Epithelial cell of esophagus (primary cell): ENCODE results near the gene CCNJL.

Experiments used
- DNase-seq: peaks from one replicate; pipeline ENCODE4 v3.0.0; 2010; ENCODE audit warnings: low read depth
- H3K4me3 ChIP-seq: 2 replicates; pipeline ENCODE4 v1.5.1; 2011; ENCODE audit warnings: mild to moderate bottlenecking, low read length, control low read depth
- TF ChIP-seq, protein P1 (sequence below): IDR thresholded peaks from 2 replicates; pipeline ENCODE4 v1.5.1; 2011; ENCODE audit warnings: low read depth, mild to moderate bottlenecking, low read length, control low read depth, inconsistent platforms; ENCODE audit not compliant: insufficient read depth; ENCODE audit errors: missing control alignments

CCNJL gene

DNA sequence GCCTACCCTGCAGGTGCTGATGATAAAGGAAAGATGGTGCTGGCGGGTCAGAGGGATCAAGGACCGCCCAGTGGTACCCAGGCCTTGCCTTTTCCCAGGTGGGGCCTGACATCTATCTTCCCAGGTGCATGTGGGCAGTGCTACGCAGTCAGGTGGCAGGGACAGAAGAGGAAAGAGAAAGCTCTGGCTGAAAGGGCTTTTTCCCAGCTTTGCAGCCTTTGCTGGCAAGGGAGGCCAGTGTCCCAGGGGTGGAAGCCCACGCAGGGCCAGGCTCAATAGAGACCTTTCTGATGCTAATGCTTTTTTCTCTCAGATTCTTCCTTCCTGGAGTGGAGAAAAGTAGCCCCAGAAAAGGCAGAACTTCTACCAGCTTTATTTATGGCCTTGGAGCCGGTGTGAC lies 46.3 kb downstream of the CCNJL start:
- H3K4me3 ChIP-seq: no peak overlapping the region
- DNase-seq: no peak
- TF ChIP-seq, protein P1, sequence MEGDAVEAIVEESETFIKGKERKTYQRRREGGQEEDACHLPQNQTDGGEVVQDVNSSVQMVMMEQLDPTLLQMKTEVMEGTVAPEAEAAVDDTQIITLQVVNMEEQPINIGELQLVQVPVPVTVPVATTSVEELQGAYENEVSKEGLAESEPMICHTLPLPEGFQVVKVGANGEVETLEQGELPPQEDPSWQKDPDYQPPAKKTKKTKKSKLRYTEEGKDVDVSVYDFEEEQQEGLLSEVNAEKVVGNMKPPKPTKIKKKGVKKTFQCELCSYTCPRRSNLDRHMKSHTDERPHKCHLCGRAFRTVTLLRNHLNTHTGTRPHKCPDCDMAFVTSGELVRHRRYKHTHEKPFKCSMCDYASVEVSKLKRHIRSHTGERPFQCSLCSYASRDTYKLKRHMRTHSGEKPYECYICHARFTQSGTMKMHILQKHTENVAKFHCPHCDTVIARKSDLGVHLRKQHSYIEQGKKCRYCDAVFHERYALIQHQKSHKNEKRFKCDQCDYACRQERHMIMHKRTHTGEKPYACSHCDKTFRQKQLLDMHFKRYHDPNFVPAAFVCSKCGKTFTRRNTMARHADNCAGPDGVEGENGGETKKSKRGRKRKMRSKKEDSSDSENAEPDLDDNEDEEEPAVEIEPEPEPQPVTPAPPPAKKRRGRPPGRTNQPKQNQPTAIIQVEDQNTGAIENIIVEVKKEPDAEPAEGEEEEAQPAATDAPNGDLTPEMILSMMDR: no peak

DNA sequence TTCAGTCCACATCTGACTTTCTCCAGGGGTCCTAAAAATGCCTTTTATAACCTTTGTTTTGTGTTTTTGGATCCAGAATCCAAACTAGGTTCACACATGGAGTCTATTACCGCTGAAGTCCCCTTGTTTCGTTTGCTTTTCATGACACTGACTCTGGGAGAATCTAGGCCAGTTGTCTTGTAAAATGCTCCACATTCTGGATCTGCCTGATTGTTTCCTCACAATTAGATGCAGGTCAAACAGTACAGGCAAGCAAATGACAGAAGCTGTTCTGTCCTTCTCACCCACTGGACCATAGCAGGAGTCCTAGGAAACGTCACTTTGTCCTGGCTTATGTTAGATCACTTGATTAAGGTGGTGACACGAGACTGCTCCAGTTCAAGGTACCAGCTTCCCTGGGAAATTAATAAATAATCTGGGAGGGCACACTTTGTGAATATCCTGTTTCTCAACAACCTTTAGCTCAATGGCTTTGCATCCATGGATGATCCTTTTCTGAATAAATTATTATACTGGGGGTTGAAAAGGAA lies 49.0 kb downstream of the CCNJL start:
- no peak overlapping the region for H3K4me3 ChIP-seq
- TF ChIP-seq, protein P1: no peak
- no peak for DNase-seq

DNA sequence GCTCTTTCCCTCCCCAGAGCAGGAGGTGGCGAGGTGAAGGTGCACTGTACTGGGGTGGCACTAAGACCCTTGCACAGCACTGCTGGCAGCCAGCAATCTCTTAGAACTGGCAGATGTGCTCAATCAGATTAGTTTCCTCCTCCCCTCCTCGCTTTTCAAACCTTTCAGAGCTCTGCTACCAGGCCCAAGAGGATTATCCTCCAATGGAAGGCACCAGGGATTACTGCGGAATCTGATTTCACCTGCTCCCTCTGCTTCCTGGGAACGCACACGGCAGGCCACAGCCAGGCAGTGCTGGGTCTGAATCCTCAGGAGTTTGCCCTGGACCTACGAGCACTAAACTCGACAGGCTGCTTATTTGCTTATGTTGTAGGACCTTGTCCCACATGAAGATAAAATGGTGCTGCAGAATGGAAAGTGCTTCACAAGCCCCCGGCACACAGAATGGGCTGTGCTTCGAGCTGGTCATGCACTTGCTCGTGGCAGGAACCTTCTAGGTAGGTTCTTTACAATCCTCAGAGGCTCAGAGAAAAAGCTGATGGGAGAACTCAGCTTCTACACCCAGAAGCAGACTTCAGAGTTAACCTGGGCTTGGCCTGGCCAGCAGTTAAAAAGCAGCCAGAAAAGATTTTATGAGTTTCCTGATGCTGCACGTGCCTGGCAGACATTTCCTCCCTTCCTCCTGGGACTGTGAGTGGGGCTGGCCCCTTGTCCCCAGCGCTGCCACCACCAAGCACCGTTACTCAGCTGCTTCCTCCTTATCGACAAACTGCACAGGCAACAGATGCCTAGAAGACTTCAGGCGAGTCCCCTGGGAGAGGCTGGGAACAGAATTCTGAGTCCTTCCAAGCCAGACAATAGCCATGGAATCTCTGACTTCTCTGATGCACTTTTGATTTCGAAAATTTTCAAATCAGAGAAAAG lies 50.0 kb downstream of the CCNJL start:
- TF ChIP-seq, protein P1: no peak
- H3K4me3 ChIP-seq: no peak overlapping the region
- no peak for DNase-seq

DNA sequence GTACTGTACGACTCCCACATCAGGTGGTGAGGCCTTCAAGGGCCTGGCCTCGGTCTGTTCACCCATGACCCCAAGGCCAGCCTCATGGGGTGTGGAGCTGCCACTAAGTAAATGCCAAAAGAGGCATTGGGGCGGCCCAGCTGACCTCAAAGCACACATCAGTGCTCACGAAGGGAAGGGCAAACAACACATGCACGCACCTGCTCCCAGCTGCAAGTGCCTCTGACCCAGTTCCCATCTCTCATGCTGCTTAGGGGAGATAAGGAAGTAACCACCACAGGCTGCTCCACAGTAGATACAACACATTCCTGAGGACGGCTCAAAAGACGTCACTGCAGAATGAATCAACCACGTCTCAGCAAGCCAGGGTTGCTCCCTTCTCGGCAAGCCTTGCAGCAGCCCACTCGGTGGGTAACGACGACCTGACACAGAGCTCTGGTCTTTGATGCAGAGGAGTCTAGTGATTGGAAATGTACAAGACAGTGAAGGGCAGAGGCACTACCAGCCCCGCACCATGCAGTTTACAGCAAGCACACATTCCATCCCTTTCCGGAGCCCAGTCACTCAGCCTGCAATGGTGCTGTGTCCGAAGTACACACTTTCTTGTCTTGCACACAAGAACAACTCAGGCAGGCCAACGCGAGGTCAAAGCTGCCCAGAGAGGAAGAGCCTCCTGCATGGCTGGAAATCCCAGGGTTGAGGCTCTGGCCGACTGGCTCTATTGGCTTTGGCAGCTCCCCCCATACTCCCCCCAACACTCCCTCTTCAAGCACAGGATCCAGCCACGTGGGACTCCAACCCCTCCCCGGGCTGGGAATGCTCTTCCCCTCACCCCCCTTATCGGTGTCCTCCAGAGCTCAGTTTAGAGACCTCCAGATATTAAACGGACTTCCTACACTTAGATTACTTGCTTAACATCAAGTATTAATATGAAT lies 51.2 kb downstream of the CCNJL start:
- no peak overlapping the region for H3K4me3 ChIP-seq
- TF ChIP-seq, protein P1: no peak
- DNase-seq: peak; percentile 48

DNA sequence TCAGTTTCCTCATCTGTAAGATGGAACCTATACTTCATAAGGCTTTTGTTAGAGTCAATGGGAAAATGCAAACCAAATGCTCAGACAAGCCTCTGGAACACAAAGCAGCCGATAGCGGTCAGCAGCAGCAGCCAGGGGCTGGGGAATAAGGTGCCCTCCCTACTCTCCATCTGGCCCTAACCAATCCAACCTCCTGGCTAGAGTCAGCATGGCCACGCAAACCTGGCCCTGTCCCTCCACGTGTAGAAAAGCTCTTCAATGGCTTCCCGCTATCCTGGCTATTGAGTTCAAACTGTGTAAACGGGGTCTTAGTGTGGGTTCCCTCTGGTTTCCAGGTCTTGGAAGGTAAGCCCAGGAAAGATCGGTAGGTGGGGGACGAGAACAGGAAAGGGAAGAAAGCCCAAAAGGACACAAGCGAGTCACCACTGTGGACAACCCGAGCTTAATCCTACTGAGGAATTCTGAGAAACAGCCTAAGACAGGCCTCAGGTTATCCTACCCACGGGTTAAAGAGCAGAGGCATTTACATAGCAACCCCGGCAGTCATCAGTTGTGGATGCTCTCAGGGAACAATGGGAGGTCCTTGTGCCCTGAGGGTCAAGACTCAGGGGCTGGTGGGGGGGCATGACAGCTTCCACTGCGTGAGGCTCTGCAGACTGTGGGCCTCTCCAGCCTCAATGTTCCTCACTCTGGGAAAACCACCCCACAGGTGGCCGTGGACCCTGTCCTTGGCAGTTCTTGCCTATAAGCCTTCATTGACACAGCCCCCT lies 52.2 kb downstream of the CCNJL start:
- no peak overlapping the region for H3K4me3 ChIP-seq
- TF ChIP-seq, protein P1: no peak
- DNase-seq: no peak

DNA sequence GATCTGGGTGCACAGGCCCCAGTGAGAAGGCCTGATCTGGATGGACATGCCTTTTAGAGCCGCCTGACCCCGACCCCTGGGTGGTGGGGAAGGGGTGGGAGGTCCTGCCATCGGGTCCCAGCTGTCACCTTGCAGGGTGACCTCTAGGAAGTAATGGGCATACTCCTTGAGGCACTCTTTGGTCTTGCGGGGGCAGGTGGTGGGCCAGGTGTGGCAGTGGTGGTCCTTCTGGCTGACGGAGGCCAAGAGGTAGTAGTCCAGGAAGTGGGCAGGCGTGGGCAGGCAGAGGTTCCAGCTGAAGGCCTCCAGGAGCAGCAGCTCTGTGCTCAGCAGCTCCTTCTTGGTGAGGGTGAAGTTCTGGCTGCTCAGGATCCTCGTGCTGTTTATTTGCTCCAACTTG lies 53.0 kb downstream of the CCNJL start:
- TF ChIP-seq, protein P1: no peak
- no peak overlapping the region for H3K4me3 ChIP-seq
- no peak for DNase-seq
